Measurements from ENCODE around the gene NXT1.

DNA sequence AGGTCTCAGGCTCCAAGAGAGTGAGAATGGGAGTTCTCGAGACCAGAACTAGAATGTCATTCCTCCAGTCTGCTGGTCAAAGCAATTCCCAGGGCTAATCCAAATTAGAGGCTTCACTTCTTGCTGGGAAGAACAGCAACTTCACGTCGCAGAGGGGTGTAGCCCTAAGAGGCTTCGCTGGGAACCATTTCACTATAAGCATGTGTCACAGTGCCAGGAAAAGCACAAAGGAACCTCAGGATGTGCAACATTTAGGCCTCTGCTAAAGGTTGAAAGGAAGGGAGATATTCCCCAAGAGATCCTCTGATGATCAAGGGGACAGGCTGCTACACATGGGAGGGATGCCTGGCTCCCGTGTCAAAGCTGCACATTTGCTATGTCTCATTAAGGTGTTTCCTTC is 35.9 kb upstream of the NXT1 start:
- no peak for TF ChIP-seq ZNF274 (IDR thresholded peaks at IDR 0.05; ENCODE audit: low read depth, low read length)
- TF ChIP-seq YY1 (IDR thresholded peaks at IDR 0.05; ENCODE audit: insufficient read depth, insufficient read length) = no peak
